H1 (cell line): Measurements from ENCODE around the gene DNAJC27.

Experiments used
- CEBPB ChIP-seq: IDR thresholded peaks from 2 replicates; pipeline ENCODE4 v1.6.1; 2012; ENCODE audit warnings: low read depth, low read length
- CHD2 ChIP-seq: IDR thresholded peaks from 2 replicates; pipeline ENCODE4 v1.6.1; 2012; ENCODE audit warnings: low read length, improper control_type of control experiment
- CTCF ChIP-seq, 3 experiments: IDR thresholded peaks; 1 replicate in 2 of 3; 2 replicates in 1 of 3; pipeline versions ENCODE4 v1.5.1 to v1.6.1; 2011; ENCODE audit warnings: low read length in 3 of 3, mild to moderate bottlenecking in 3 of 3, inconsistent platforms in 2 of 3, low read depth in 1 of 3, moderate library complexity in 1 of 3; ENCODE audit not compliant: insufficient read depth in 1 of 3; ENCODE audit errors: control extremely low read depth in 1 of 3
- HDAC2 ChIP-seq, 2 experiments: fragments of 300-600 bp in 1 of 2; sonication (generic) in 1 of 2; IDR thresholded peaks; 2 replicates each; pipeline ENCODE4 v1.6.1; 2011 to 2012; ENCODE audit warnings: low read depth in 2 of 2, low read length in 2 of 2, mild to moderate bottlenecking in 2 of 2, moderate library complexity in 2 of 2, borderline replicate concordance in 1 of 2, inconsistent platforms in 1 of 2
- JUN ChIP-seq: IDR thresholded peaks from 2 replicates; pipeline ENCODE4 v1.6.1; 2011; ENCODE audit warnings: low read depth, mild to moderate bottlenecking, improper control_type of control experiment, low read length

GRCh38 chr2:25014631-25015030 lies 42.9 kb upstream of the DNAJC27 start:
- TF ChIP-seq CTCF (IDR thresholded peaks at IDR 0.05; ENCODE audit: control extremely low read depth in 1 of 3, insufficient read depth in 1 of 3, low read depth in 1 of 3, low read length in 3 of 3) (no peak), CHD2 (no peak), HDAC2 (IDR thresholded peaks at IDR 0.05; ENCODE audit: borderline replicate concordance in 1 of 2, low read depth in 2 of 2, low read length in 2 of 2) (no peak), JUN (no peak), CEBPB (no peak)
